HG02852 (cell line): Measurements from ENCODE around the gene B4GALT1.
"Not testable (repeated sequence)": the region's sequence is repeated elsewhere in the genome, so short reads cannot be mapped to it uniquely, and the experiment has no call there.

Experiments used
- ATAC-seq: cut with Tn5 transposase; IDR thresholded peaks from one replicate; pipeline ENCODE4 v1.9.1; 2021; ENCODE audit warnings: mild to moderate bottlenecking, moderate library complexity; ENCODE audit not compliant: unreplicated experiment

B4GALT1 gene

DNA sequence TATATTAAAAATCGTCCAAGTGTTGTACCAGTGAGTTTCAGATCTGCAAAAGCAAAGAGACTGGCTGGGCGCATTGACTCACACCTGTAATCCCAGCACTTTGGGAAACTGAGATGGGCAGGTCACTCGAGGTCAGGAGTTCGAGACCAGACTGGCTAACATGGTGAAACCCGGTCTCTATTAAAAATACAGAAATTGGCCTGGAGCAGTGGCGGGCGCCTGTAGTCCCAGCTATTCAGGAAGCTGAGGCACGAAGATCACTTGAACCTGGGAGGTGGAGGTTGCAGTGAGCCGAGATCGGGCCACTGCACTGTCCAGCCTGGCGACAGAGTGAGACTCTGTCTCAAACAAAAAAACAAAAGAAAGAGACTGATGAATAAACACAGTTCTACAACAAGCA, 18.3 kb upstream of the B4GALT1 start:
- ATAC-seq: no peak

DNA sequence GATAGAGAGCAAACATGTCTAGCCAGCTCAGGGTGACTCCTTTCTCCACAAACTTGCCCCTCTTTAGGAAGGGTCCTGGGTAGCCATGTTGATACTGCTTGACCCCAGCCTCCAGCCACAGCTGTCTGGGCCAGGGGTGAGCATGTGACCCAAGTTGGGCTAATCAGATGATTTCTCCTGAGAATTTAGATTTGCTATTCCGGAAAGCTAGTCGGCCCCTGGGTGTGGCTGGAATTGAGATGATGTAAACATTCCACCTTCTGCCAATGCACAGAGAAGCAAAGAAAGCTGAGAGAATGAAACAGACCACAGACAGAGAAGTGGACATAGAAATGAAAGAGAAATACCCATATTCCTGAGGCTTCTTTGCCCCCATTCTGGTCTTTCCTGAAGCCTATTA, 17.8 kb upstream of the B4GALT1 start:
- ATAC-seq: no peak

DNA sequence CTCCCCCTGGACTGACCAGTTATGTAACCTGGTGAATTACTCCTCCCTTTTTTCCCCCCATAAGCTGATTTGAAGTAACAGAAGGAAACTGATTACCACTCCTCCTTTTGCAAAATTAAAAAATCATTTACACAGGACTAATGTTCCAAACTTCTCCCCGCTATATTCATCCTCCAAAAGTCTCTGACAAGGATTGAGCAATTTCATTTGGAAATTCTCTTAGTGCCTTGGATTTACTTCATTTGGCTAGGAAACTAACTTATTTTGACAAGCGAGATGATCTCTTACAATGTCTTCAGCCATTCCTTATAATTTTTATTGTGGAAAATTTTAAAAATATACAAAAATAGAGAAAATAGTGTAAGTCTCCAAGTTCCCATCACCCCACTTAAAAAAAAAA, 15.4 kb upstream of the B4GALT1 start:
- ATAC-seq: no peak

DNA sequence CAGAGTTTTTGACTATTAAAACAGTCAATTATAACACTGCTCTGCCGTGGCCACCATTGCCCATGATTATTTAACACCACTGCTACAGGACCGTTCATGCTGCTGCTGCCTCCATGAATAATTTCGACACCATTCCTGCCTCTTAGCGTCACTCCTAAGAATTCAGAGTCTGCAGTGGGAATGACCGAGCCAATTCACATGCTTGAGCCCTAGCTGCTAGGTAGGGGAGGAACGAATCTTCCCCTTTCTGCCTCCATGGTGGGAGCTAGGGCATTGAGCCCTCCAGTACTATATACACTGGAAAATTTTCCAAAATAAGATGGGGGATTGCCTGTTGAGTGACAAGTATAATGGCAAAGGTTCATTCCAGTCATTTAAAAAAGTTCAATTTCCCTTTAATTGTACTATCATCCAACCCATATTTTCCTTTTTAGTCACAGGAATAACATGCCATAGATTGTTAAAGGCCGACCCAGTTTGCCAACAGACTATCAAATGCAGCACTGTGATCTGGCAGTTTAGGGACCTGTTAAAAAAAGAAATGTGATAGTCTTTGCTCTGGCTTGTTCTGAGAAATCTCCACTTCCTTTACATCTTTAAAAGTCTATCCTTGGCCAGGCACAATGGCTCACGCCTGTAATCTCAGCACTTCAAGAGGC, 13.5 kb upstream of the B4GALT1 start:
- no peak for ATAC-seq

DNA sequence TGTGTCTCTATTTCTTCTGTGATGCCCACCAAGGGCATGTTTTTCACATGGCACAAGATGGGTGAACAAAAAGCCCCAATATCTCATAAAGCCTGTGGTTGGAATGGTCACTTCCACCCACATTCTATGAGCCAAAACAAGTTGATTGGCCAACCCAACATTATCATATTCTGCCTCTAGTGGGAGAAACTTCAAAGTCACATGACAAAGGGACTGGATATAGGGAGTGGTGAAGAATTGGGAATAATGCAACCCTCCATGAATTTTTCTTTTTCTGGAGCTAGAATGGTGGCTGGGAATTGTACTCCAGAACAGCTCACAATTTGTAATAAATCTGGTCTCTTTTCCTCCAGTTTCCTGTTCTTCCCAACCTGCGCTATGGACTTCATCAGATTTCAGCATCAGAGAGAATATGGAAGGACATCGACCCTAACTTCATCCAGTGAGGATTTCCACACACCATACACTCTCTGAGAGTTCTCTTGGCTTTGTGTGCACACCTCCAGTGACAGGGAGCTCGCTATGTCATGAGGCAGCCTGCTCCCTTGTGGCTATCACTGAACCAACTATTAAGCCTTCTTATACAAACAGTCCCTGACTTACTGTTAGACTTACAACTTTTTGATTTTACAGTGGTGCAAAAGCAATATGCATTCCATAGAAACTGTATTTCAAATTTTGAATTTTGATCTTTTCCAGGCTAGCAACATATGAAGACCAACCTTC, 12.0 kb upstream of the B4GALT1 start:
- ATAC-seq: no peak

DNA sequence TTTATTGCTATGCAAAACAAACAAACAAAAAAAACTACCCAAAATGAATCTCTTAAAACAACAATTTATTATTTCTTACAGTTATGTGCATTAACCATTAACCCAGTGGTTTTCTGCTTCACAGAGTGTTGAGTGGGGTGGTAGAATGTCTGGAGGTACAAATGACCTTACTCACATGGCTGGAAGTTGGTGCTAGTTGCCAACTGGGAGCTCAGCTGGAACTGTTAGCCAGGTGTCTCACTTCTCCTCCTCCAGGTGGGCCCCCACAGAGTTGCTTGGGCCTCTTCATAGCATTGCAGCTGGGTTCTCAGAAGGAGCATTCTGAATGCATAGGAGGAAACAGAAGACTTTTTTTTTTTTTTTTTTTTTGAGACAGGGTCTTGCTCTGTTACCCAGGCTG, 10.5 kb upstream of the B4GALT1 start:
- no peak for ATAC-seq

DNA sequence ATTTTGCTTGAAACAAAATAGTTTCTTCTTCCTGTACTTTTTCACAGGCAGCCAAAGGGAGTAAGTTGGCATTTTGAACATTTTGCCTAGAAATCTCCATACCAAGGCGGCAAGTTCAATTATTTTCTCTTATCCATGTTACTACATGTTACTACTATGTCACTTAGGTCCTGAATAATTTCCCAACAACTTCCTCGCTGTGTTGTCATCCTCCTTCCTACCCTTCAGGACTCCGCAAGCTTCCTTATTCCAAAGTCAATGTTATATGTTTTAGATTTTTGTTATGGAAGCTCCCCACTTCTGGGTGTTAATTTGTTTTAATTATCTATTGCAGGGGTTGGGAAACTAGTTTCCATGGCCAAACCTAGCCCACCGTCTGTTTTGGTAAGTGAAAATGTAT, 9.9 kb upstream of the B4GALT1 start:
- ATAC-seq: no peak

DNA sequence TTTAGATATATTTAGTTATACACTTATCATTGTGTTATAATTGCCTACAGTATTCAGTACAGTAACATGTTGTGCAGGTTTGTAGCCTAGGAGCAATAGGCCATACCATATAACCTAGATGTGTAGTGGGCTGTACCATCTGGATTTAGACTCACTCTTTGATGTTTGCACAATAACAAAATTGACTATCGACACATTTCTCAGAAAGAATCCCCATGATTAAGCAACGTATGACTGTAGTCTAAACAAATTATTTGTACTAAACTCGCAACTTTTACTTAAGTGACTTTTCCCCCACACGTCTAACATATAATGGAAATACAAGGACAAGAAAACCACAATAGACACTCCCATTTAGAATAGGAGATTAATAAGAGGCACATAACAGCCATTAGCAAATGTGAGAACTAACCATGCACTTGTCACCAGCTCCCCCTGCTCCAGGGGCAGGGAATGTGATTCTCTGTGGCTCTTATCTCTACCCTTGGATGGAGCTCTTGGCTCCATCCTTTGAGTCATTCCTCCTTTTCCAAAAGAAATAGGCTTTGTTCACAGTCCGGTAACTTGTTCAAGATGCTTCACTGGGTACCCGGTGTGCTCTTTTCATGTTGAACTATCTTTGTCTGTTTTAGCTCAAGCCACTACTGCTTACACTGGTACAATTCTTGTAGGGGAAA, 8.7 kb upstream of the B4GALT1 start:
- no peak for ATAC-seq

DNA sequence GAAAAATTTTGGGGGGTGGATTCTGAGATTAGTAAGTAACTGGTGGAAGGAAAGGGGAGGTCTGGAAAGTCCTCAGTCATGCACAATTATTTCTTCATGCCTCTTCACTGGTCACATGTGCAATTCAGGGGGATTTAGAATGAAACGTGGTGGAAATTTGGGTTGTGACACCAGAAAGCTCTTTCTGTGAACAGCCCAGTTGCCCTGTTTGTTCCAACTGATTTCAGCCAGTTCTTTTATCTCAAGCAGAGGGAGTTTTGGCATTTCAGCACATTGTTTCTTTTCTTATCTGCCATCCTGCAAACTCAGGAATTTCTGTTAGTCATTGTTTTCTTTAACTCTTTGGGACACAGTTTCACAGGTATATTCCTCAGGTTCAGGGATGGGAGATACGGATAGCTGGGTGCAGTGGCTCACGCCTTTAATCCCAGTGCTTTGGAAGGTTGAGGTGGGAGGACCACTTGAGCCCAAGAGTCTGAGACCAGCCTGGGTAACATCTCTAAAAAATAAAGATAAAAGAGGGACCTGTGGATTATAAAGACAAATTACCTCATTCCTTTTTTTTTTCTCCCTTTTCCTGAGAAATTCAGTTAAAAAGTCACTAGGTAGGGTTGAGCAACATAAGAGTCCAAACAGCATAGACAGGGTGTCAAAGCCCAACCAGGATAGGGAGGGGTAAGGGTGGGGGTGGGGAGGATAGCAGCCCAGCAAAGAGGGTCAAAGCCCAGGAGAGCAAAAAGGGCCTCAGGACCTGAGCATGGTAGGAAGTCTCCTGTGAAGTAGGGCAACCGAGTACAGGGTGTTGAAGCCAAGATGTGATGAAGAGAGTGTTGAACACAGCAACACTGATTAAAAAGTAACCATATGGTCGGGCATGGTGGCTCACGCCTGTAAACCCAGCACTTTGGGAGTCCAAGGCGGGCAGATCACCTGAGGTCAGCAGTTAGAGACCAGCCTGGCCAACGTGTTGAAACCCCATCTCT, 5.4 kb upstream of the B4GALT1 start:
- ATAC-seq: no peak

DNA sequence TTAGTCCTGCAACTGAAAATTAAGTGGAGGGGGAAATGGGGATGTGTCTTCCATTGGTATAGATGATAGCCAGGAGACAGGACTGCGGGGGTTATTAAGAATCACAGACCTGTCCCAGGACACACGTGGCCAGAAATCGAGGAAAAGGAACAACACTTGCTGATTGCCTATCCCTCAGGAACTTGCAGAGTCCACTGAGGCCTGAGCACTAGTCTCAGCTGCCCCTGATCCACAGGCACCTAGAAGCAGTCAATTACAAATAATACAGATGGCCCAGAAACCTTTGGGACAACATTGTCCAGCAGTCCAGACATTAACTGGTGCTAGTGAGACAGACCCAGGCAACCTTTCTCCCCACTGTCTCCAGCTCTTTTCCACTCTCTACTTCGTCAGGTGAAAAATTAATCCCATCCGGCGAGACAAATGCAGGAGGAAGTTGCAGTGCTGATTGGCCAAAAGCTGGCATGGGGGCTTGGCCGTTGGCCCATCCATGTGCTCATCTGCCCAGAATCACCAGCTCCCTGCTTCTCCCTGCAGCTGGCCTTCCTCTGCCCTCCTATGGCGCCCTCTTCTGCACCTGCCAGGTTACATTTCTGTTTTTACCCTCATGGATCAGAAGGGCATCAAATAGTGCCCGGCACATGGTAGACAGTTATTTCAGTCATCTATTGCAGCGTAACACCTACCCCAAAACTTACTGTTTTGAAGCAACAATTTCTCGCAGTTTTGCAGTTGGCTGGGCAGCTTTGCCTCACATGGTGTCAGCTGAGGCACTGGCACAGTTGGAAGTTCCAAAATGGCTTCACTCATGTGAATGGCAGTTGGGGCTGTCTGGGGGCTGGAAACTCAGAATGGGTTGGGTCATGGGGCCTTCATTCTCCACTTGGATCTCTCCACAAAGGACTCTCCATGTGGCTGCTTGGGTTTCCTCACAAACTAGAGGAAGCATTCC, 3.6 kb upstream of the B4GALT1 start:
- ATAC-seq: no peak

DNA sequence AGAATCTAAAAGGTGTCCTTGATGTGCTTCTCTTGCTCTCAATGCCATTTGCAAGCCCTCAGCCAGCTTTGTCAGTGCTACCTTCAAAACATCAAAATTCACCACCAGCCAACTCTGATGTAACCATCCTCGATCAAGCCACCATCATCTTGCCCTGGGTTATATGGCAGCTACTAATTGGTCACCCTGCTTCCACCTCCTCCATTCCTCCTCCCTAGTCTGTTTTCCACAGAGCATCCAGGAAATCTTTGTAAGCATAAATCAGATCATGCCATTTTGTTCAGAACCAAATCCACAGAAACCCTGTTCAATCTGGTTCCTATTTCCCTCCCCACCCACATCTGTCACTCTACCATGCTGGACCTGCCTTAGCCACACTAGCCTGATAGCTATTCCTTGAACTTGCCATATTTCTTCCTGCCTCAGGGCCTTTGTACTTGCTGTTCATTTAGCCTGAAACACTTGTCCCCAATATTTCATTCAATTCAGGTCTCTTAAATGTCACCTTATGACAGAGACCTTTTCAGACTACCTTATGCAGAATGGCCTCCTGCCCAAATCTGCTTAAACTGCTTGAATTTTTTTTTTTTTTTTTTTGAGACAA, 1.9 kb upstream of the B4GALT1 start:
- no peak for ATAC-seq

DNA sequence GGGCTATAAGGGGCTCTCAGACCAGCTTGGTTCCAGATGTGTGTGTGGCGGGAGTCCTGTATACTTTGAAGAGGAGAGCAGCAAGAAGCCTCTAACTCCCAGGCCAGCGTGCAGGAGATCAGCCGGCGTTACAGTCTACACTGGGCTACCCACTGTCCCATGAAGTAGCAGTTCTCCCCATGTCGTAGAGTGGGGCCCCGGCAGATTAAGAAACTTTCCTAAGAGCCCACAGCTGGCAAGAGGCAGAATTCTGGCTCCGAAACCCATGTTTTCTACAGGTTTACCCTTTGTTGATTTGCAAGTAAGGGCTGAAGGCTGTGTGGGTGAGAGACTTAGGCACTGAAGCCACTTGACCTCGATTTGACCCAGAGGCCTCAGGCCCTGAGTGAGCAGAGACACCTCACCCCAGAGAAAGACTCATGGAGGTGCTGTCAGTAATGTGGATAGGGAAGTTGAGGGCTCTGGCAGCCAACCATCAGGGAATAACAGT, 881 bp upstream of the B4GALT1 start:
- ATAC-seq: no peak

DNA sequence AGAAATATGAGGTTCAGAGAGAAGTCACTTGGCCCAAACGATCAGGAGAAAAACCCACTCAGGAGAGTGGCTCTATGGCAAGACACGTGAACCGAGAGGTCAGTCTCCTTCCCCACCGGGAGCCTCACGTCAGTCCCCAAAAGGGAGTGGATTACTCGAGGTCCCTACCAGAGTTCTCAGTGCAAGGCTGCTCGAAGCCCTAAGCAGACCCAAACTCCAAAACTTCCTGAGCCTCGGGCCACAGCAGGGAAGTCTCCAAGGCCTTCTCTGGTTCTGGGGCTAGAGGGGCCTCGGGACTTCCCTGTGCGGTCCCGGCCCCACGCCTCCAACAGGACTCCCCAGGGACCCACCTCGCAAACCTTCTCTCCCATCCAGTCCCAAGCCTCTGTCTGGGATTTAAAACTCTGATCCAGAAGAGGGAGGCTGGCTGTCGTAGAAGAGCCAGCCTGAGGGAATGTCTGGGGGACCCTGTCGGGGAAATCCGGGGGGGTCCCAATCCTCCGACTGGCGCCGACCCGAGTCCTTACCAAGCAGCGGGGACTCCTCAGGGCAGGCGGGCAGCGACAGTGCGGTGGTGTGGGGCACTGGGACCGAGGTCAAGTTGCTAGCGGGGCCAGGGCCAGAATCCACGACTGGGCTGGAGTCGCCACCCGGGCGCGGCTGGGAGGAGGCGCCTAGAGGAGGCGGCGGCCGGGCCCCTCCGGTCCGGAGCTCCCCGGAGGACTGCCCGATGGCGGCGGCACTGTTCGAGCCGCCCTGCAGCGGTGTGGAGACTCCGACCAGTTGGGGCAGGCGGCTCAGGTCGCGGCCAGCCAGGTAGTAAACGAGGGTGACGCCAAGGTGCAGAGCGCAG, 679 bp downstream of the B4GALT1 start:
- ATAC-seq: peak; percentile 5

DNA sequence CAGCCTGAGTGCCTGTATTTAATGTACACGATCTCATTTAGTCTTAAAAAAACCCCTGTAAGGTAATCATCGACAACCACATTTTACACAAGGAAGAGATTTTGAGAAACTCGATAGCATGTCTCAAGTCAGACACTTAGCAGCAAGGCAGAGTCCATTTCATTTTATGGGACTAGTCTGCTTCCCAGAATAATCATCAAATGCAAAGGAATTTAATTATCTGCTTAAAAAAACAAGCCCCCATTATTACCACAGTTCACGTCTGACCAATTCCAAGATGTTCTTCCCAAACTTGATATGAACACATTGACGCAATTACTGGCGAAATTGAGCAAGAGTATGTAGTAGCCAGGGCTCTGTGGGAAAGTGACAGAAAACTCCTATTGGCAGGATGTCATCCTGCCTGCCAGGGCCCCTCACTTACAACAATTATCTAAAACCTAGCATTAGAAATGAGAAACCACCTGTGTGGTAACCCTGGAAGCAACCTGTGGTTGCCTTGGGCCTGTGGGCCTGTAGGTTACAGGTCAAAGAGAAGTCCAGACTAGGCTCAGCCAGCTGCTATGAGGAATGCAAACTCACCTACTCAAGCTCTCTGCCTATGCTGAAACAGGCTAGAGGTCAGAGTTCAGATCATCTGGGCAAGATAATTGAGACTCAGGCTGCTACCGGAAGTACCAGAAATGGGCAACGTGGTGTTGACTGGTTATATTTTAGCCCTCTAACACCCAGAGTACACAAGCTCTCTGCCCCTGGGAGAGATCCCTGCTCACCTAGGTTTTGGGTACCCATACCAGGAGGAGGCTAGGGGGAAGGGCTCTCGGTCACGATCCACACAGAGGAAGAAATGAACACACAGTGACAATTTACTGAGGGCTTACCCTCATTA, 1.6 kb downstream of the B4GALT1 start:
- no peak for ATAC-seq

DNA sequence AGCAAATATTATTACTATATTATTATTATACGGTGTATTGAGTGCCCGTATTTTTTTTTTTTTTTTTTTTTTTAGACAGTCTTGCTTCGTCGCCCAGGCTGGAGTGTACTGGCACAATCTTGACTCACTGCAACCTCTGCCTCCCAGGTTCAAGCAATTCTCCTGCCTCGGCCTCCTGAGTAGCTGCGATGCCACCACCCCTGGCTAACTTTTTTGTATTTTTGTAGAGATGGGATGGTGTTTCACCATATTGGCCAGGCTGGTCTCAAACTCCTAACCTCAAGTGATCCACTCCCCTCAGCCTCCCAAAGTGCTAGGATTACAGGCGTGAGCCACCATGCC, 2.2 kb downstream of the B4GALT1 start:
- ATAC-seq: not testable (repeated sequence)

DNA sequence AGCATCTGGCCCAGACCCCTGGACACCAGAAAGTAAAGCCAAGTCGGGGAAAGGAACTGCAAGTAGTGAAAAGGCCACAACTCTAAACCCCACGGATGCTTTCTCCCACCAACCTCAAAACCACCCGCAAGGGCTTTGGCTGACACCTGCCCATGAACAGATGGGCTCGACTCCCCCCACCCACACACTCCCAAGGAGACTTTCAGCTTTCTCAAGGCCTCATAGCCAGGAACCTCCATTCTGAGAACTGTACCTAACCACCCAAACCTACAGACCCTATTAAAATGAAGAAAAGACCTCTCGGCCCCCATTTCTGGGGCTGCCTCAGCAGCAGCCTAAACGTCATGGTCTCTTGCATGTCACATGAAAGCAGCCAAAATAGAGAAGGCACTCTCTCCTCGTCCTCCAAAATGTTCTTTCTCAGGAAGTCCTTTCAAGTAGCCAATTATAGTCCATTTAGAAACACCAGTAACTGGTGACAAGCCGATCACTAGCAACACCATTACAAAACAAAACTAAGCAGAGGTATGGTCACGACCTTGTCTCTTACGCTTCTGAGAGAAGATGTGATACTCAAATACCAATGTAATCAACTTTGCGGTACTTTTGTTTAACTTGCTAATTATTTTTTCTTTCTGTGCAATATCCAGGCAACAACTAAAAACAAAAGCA, 2.9 kb downstream of the B4GALT1 start:
- peak; percentile 20 for ATAC-seq
